Progenitor cell of endocrine pancreas (in vitro differentiated cells): ENCODE results near the gene CARD6. TPM values are rescaled to one million over a fixed set of nuclear protein-coding genes. Genes with fewer than 3 reads are reported as not detected.

ENCODE experiments used
- DNase-seq: peaks from one replicate; pipeline ENCODE4 v3.0.0; 2021; ENCODE audit warnings: low spot score; ENCODE audit not compliant: unreplicated experiment
- H3K27ac Mint-ChIP-seq: 2 replicates; pipeline ENCODE4 v1.8.0; 2021; ENCODE audit warnings: mild to moderate bottlenecking, moderate library complexity, mixed read lengths
- H3K27me3 Mint-ChIP-seq: 2 replicates; pipeline ENCODE4 v1.8.0; 2021; ENCODE audit warnings: mixed read lengths
- H3K36me3 Mint-ChIP-seq: 2 replicates; pipeline ENCODE4 v1.8.0; 2022; ENCODE audit warnings: mixed read lengths; ENCODE audit not compliant: insufficient read depth
- H3K4me1 Mint-ChIP-seq: 2 replicates; pipeline ENCODE4 v1.8.0; 2021; ENCODE audit warnings: low read depth, mixed read lengths
- H3K4me3 Mint-ChIP-seq: 2 replicates; pipeline ENCODE4 v1.8.0; 2021; ENCODE audit warnings: low read depth, mild to moderate bottlenecking, moderate library complexity, mixed read lengths
- H3K9me3 Mint-ChIP-seq: 2 replicates; pipeline ENCODE4 v1.8.0; 2021; ENCODE audit warnings: low read depth, mixed read lengths
- total RNA-seq: library from RNA; stranded (reverse); gene quantifications from 2 replicates; pipeline ENCODE4 v1.2.1, GENCODE V29; 2021
- TF ChIP-seq, protein P1 (sequence below): fragments of 200-600 bp; sonication (generic); IDR thresholded peaks from one replicate; pipeline ENCODE4 v1.5.0; 2021; ENCODE audit warnings: antibody characterized with exemption, mild to moderate bottlenecking; ENCODE audit not compliant: unreplicated experiment

Gene CARD6
- total RNA-seq, 1 donor from 2014 or later: 0.74 TPM

DNA sequence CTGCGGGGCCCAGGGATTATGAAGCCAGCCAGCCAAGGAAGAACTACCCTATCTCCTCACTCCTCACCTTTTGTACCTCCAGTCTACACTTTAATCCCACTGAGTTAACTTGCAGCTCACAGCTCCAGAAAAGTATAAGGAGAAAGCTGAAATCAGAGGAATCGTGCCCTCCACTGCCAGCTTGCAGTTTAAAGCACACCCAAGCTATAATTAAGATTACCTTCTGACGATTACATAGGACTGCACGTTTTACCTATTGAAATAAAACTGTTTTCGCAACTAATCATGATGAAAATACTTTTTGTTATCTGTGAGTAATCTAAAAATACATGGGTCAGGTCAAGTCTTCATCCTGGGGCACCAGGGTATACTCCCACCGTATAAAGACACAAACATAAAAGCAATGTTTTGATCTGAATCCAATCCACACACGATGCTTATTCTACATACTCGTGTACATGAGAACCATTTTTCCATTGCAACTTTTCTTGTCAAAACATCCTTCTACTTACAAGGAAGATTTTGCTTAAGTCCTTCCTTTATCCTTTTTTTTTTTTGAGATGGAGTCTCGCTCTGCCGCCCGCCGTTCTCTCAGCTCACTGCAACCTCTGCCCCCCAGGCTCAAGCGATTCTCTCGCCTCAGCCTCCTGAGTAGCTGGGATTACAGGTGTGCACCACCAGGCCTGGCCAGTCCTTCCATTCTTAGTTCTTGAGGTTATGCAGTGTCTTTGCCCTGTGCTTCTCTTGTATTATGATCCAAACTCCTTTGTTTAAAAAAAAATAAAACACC is 13.8 kb upstream of the CARD6 start:
- Mint-ChIP-seq H3K36me3 (peaks cover 46% of the 10 kb centered on the region), H3K27ac (peak overlapping the region; percentile 71), H3K27me3 (no peaks in the 10 kb centered on the region), H3K9me3 (no peaks in the 10 kb centered on the region), H3K4me1 (peaks cover 9% of the 10 kb centered on the region), H3K4me3 (no peak overlapping the region)
- no peak for DNase-seq
- TF ChIP-seq, protein P1, sequence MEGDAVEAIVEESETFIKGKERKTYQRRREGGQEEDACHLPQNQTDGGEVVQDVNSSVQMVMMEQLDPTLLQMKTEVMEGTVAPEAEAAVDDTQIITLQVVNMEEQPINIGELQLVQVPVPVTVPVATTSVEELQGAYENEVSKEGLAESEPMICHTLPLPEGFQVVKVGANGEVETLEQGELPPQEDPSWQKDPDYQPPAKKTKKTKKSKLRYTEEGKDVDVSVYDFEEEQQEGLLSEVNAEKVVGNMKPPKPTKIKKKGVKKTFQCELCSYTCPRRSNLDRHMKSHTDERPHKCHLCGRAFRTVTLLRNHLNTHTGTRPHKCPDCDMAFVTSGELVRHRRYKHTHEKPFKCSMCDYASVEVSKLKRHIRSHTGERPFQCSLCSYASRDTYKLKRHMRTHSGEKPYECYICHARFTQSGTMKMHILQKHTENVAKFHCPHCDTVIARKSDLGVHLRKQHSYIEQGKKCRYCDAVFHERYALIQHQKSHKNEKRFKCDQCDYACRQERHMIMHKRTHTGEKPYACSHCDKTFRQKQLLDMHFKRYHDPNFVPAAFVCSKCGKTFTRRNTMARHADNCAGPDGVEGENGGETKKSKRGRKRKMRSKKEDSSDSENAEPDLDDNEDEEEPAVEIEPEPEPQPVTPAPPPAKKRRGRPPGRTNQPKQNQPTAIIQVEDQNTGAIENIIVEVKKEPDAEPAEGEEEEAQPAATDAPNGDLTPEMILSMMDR: no peak

DNA sequence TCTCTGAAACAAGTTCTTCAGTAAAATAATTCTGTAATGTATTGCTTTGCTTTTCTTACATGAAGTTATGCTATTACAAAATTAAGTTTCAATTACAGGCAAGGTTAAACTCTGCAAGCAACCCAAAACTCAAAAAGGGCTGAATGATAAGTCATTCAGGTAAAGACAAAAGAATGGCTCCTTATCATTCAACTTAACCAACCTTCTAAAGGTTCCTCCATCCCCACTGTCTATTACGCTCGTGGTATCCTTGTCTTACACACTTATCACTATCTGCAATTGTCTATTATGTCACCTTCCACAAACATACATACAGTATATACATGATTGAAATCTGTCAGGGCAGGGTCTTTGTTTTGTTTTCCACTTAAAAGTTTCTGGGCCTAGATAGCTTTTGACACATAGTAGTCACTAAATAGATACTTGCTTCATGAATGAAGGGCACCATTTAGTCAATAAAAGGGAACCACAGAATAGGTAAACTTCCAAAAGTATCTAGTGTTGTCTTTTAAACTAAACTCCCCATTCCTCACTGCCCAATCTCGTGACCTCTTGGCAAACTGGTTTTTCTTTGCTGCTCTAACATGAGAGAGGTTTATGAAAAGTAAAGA is 13.0 kb upstream of the CARD6 start:
- peaks cover 16% of the 10 kb centered on the region for H3K4me1 Mint-ChIP-seq
- no peak overlapping the region for H3K4me3 Mint-ChIP-seq
- H3K27ac Mint-ChIP-seq: peak overlapping the region; percentile 33
- no peak for DNase-seq
- H3K36me3 Mint-ChIP-seq: peaks cover 50% of the 10 kb centered on the region
- no peaks in the 10 kb centered on the region for H3K9me3 Mint-ChIP-seq
- TF ChIP-seq, protein P1: no peak
- no peaks in the 10 kb centered on the region for H3K27me3 Mint-ChIP-seq

DNA sequence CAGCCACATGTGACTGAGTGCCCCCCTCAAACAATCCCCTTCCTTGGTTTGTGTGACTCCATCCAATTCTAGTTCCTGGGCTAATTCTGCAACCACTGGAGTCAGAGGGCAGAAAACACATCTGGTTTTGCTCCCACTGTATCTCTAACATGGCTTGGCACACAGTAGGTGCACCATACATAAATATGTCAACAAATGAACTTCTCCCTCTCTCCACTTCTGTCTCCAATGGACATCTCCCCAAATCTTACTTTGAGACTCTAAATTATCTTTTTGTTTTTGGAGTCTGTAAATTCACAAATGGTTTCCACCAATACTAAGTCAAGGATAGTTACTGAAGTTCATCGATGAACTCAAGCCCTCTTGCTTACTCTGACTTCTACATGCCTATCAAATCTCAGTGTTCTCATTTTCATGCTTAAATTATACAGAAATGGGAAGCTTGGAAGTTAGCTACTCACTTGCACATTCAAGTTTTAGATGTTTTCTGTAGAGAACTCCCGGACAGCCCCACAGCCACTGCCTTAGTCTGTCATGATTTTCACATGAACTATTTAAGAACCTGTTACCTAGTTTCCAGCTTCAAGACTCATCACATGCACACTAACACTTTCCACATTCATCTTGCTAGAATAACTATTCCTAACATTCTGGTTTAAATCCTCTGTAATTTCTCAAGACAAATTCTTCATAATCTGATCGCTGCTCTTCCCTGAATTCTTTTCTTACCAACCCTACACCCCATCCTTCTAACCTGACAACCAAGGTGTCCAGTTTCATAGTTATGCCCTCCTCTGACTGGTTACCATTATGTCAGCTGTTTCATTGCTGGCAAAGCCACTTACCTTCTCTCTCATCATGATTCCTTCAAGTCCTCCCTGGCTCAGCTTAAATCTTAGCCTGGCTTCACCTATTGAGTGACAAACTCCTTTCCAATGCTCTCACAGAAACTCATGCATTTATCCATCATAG is 12.2 kb upstream of the CARD6 start:
- TF ChIP-seq, protein P1: no peak
- Mint-ChIP-seq H3K27me3 (no peaks in the 10 kb centered on the region), H3K9me3 (no peaks in the 10 kb centered on the region), H3K4me1 (peaks cover 25% of the 10 kb centered on the region), H3K36me3 (peaks cover 58% of the 10 kb centered on the region), H3K27ac (peak overlapping the region; percentile 33), H3K4me3 (no peak overlapping the region)
- no peak for DNase-seq

DNA sequence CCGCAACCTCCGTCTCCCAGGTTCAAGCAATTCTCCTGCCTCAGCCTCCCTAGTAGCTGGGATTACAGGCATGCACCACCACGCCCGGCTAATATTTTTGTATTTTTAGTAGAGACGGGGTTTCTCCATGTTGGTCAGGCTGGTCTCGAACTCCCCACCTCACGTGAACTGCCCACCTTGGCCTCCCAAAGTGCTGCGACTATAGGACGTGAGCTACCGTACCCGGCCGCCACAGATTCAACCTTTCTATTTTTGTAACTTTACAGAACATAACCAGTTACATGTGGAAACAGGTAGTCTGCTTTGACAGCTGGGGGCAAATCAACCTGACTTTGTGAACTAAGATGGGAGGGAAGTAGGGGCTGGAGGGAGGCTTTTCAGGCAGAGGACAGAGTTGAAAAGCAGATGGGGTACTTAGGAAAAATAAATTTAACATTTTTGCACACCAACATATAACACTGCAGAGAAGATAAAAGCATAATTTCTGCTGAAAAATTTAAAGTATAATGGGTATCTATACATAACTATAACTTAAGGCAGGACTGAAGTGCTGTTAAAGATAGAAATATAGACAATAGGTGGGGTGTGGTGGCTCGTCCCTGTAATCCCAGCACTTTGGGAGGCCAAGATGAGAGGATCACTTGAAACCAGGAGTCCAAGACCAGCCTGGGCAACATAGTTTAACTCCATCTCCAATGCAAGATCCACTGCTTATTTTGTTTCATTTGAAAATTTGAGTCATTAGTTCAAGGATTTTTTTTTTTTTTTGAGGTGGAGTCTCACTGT is 11.2 kb upstream of the CARD6 start:
- Mint-ChIP-seq H3K27ac (peak overlapping the region; percentile 87), H3K27me3 (no peaks in the 10 kb centered on the region), H3K36me3 (peaks cover 60% of the 10 kb centered on the region), H3K4me3 (no peak overlapping the region), H3K9me3 (no peaks in the 10 kb centered on the region), H3K4me1 (peaks cover 28% of the 10 kb centered on the region)
- DNase-seq: no peak
- TF ChIP-seq, protein P1: no peak
